Astrocyte (in vitro differentiated cells and primary cell): Measurements from ENCODE around the gene KISS1R. TPM values are rescaled to one million over a fixed set of nuclear protein-coding genes. Genes with fewer than 3 reads are reported as not detected.

Experiments
- DNase-seq: peaks from one replicate; pipeline ENCODE4 v3.0.0-alpha.2; 2010; ENCODE audit warnings: low read depth
- FAIRE-seq: peaks from 2 replicates; lab custom pipeline; 2011; peaks lifted over from hg19 to GRCh38; lab: Jason Lieb, UNC
- H2AFZ ChIP-seq: 2 replicates; pipeline ENCODE4 v1.6.0; 2012; ENCODE audit warnings: low read depth, low read length, inconsistent platforms
- H3K27ac ChIP-seq: 2 replicates; pipeline ENCODE4 v1.5.1; 2011; ENCODE audit warnings: low read depth, low read length, inconsistent platforms
- H3K27me3 ChIP-seq: 2 replicates; pipeline ENCODE4 v1.6.0; 2011; ENCODE audit warnings: low read length, inconsistent platforms; ENCODE audit not compliant: insufficient read depth
- H3K36me3 ChIP-seq: 2 replicates; pipeline ENCODE4 v1.5.1; 2011; ENCODE audit warnings: low read length, inconsistent platforms; ENCODE audit not compliant: insufficient read depth
- H3K4me1 ChIP-seq: 2 replicates; pipeline ENCODE4 v1.5.1; 2011; ENCODE audit warnings: low read length, inconsistent platforms; ENCODE audit not compliant: insufficient read depth
- H3K4me2 ChIP-seq: 2 replicates; pipeline ENCODE4 v1.6.0; 2012; ENCODE audit warnings: low read length, inconsistent platforms
- H3K4me3 ChIP-seq: 2 replicates; pipeline ENCODE4 v1.5.1; 2011; ENCODE audit warnings: low read depth, mild to moderate bottlenecking, low read length, inconsistent platforms; ENCODE audit not compliant: insufficient read depth
- H3K79me2 ChIP-seq: 2 replicates; pipeline ENCODE4 v1.6.0; 2012; ENCODE audit warnings: mild to moderate bottlenecking, low read length, inconsistent platforms; ENCODE audit not compliant: insufficient read depth
- H3K9ac ChIP-seq: 2 replicates; pipeline ENCODE4 v1.6.0; 2012; ENCODE audit warnings: mild to moderate bottlenecking, low read length, inconsistent platforms
- H3K9me3 ChIP-seq: 2 replicates; pipeline ENCODE4 v1.5.1; 2012; ENCODE audit warnings: low read depth, mild to moderate bottlenecking, low read length, inconsistent platforms; ENCODE audit not compliant: insufficient read depth
- H4K20me1 ChIP-seq: 2 replicates; pipeline ENCODE4 v1.6.0; 2012; ENCODE audit warnings: low read length, inconsistent platforms; ENCODE audit not compliant: insufficient read depth
- H3K27ac Mint-ChIP-seq: one replicate; pipeline ENCODE4 v1.8.0; 2021; ENCODE audit warnings: mild to moderate bottlenecking, mixed read lengths; ENCODE audit not compliant: unreplicated experiment
- H3K27me3 Mint-ChIP-seq: one replicate; pipeline ENCODE4 v1.8.0; 2021; ENCODE audit warnings: low read depth, mixed read lengths; ENCODE audit not compliant: unreplicated experiment
- H3K36me3 Mint-ChIP-seq: one replicate; pipeline ENCODE4 v1.8.0; 2021; ENCODE audit warnings: low read depth, mixed read lengths; ENCODE audit not compliant: unreplicated experiment
- H3K4me1 Mint-ChIP-seq: one replicate; pipeline ENCODE4 v1.8.0; 2021; ENCODE audit warnings: low read depth, mixed read lengths; ENCODE audit not compliant: unreplicated experiment
- H3K4me3 Mint-ChIP-seq: one replicate; pipeline ENCODE4 v1.8.0; 2021; ENCODE audit warnings: mild to moderate bottlenecking, moderate library complexity, mixed read lengths; ENCODE audit not compliant: unreplicated experiment
- H3K9me3 Mint-ChIP-seq: one replicate; pipeline ENCODE4 v1.8.0; 2021; ENCODE audit warnings: mild to moderate bottlenecking, mixed read lengths; ENCODE audit not compliant: unreplicated experiment
- EZH2 ChIP-seq: IDR thresholded peaks from 2 replicates; pipeline ENCODE4 v1.6.1; 2012; ENCODE audit warnings: mild to moderate bottlenecking, low read length, inconsistent platforms; ENCODE audit not compliant: insufficient read depth
- total RNA-seq: library from RNA; stranded (reverse); gene quantifications from 2 replicates; pipeline ENCODE4 v1.2.1, GENCODE V29; 2021
- TF ChIP-seq, protein P1 (sequence below): IDR thresholded peaks from 2 replicates; pipeline ENCODE4 v1.5.1; 2011; ENCODE audit warnings: low read depth, mild to moderate bottlenecking, inconsistent platforms, low read length, moderate library complexity; ENCODE audit not compliant: insufficient read depth

The KISS1R gene
- total RNA-seq, 1 donor from 2014 or later, result not detected

DNA sequence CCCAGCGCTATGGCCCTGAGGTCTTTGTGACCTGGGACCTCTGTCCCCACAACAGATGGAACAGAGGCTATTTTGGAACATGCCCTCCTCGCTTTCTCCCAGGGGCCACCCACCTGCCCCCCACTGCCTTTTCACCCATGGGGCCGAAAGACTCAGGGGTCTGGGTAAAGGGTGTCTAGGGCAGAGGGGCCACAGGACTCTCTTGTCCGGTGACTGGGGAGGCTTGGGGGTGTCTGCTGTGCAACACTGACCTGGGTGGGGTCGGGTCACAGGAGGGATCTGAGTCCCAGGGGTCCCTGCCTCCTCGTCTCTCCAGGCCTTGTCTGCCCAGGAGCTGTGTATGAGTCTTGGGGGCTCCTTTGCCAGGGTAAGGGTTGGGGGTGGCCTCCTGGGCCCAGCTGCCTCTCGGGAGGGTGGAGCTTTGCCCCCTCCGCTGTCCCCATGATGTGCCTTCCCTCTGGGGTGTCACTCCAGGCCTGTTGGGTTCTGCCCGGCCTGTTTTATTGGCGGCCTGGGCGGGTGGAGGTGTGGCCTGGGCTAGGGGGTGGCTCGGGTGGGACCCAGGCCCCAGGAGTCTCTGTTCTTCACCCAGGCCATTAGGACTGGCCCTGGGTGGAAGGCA is 10.8 kb downstream of the KISS1R start:
- H3K9me3 ChIP-seq, result no peaks in the 10 kb centered on the region
- Mint-ChIP-seq H3K4me3 (peak overlapping the region; percentile 79), H3K4me1 (peaks cover 4% of the 10 kb centered on the region), H3K9me3 (no peaks in the 10 kb centered on the region), H3K27me3 (no peaks in the 10 kb centered on the region), H3K36me3 (peaks cover 6% of the 10 kb centered on the region), H3K27ac (peak overlapping the region; percentile 62)
- TF ChIP-seq, protein P1, sequence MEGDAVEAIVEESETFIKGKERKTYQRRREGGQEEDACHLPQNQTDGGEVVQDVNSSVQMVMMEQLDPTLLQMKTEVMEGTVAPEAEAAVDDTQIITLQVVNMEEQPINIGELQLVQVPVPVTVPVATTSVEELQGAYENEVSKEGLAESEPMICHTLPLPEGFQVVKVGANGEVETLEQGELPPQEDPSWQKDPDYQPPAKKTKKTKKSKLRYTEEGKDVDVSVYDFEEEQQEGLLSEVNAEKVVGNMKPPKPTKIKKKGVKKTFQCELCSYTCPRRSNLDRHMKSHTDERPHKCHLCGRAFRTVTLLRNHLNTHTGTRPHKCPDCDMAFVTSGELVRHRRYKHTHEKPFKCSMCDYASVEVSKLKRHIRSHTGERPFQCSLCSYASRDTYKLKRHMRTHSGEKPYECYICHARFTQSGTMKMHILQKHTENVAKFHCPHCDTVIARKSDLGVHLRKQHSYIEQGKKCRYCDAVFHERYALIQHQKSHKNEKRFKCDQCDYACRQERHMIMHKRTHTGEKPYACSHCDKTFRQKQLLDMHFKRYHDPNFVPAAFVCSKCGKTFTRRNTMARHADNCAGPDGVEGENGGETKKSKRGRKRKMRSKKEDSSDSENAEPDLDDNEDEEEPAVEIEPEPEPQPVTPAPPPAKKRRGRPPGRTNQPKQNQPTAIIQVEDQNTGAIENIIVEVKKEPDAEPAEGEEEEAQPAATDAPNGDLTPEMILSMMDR, result no peak
- TF ChIP-seq EZH2, result no peak
- peaks cover 37% of the 10 kb centered on the region for H3K79me2 ChIP-seq
- no peak overlapping the region for H2AFZ ChIP-seq
- no peaks in the 10 kb centered on the region for H3K36me3 ChIP-seq
- FAIRE-seq, result no peak
- no peak overlapping the region for H3K27ac ChIP-seq
- H3K27me3 ChIP-seq, result no peaks in the 10 kb centered on the region
- H3K4me3 ChIP-seq, result peak overlapping the region; percentile 39
- H4K20me1 ChIP-seq, result peaks cover 15% of the 10 kb centered on the region
- DNase-seq, result no peak
- H3K4me2 ChIP-seq, result peak overlapping the region; percentile 93
- no peak overlapping the region for H3K9ac ChIP-seq
- peaks cover 20% of the 10 kb centered on the region for H3K4me1 ChIP-seq

DNA sequence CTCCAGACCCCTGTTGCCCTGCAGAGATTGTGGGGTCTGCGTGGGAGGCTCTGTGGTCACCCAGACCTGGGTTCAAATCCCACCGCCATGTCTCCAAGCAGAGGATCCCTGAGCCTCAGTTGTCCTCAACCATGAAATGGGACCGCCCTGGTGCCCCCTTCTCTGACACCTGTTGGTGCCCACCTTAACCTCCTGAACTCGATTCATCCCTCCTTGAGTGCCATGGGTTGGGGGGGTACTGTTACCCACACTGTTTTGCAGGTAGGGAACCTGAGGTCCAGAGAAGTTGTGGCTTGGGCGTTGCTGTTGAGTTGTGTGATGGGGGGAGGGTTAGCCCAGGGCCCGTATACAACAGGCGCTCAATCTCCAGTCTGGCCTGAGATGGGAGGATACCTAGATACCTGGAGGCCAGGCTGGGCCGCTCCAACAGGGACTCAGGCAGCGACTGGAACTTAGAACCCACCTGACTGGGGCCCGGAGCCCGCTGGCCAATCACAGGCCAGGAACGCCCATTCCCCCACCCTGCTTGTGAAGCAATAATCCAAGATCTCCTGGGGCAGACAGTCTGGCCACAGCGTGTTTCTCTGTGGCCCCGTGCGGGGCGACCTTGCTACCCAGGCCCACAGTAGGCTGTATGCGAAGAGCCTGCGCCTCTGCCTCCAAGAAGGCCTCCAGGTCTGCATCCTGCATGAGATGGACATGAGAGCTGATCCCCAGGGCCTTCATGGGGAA is 11.5 kb downstream of the KISS1R start:
- Histone ChIP-seq H2AFZ (no peak overlapping the region), H3K36me3 (no peaks in the 10 kb centered on the region), H3K9me3 (no peaks in the 10 kb centered on the region), H4K20me1 (peaks cover 15% of the 10 kb centered on the region), H3K9ac (no peak overlapping the region), H3K27me3 (no peaks in the 10 kb centered on the region), H3K27ac (no peak overlapping the region), H3K4me2 (no peak overlapping the region), H3K4me1 (peaks cover 27% of the 10 kb centered on the region), H3K4me3 (no peak overlapping the region), H3K79me2 (peaks cover 37% of the 10 kb centered on the region)
- Mint-ChIP-seq H3K27me3 (no peaks in the 10 kb centered on the region), H3K9me3 (no peaks in the 10 kb centered on the region), H3K4me3 (peak overlapping the region; percentile 79), H3K4me1 (peaks cover 5% of the 10 kb centered on the region), H3K36me3 (peaks cover 6% of the 10 kb centered on the region), H3K27ac (no peak overlapping the region)
- TF ChIP-seq EZH2, result no peak
- TF ChIP-seq, protein P1, result no peak
- DNase-seq (no peak), FAIRE-seq (no peak)
